ENCODE data around the gene FMN1.

FMN1 gene

GRCh38 chr15:32737304-32737703 lies 457.2 kb downstream of the FMN1 start:
- no peak for DNase-seq

- DNase-seq, result no peak
Measured at GRCh38 chr15:32736701-32737061, 457.8 kb downstream of the FMN1 start.

GRCh38 chr15:32735989-32736700 lies 458.4 kb downstream of the FMN1 start:
- DNase-seq, result no peak

GRCh38 chr15:32733281-32733680 lies 461.2 kb downstream of the FMN1 start:
- no peak for DNase-seq

- no peak for DNase-seq
Measured at GRCh38 chr15:32732574-32733157, 461.8 kb downstream of the FMN1 start.

GRCh38 chr15:32730677-32731654 lies 463.5 kb downstream of the FMN1 start:
- DNase-seq, result no peak

- DNase-seq, result peak; percentile 23
Measured at GRCh38 chr15:32729700-32730395, 464.7 kb downstream of the FMN1 start.

- DNase-seq, result peak; percentile 67
Measured at GRCh38 chr15:32723171-32723948, 471.2 kb downstream of the FMN1 start.

- no peak for DNase-seq
Measured at GRCh38 chr15:32722136-32722535, 472.4 kb downstream of the FMN1 start.

GRCh38 chr15:32721596-32721995 lies 472.9 kb downstream of the FMN1 start:
- DNase-seq, result no peak

- DNase-seq, result no peak
Measured at GRCh38 chr15:32718821-32719716, 475.4 kb downstream of the FMN1 start.

- DNase-seq, result no peak
Measured at GRCh38 chr15:32718227-32718820, 476.2 kb downstream of the FMN1 start.

- no peak for DNase-seq
Measured at GRCh38 chr15:32717426-32718226, 476.9 kb downstream of the FMN1 start, which contains the start of gene GREM1. Gene GREM1, plus strand, starts transcription at chr15:32718004. Its CDS starts 12,687 bp downstream, at chr15:32730691.

- peak; percentile 10 for DNase-seq
Measured at GRCh38 chr15:32716915-32717425, 477.5 kb downstream of the FMN1 start.

GRCh38 chr15:32716216-32716914 lies 478.1 kb downstream of the FMN1 start:
- no peak for DNase-seq
